Liver (tissue), 3 donors: Measurements from ENCODE around the gene GARIN5B.

Experiments
- CTCF ChIP-seq: fragments of 150-350 bp; IDR thresholded peaks from 2 replicates; pipeline ENCODE4 v1.5.1; 2017; ENCODE audit warnings: improper control_type of control experiment, low read depth, low read length; ENCODE audit not compliant: missing input control
- EGR1 ChIP-seq, 2 donors: IDR thresholded peaks; 2 replicates each; pipeline ENCODE4 v1.6.1; 2016 to 2018; ENCODE audit warnings: antibody characterized with exemption in 2 of 2, low read depth in 2 of 2
- FOXA1 ChIP-seq: IDR thresholded peaks from 2 replicates; pipeline ENCODE4 v1.6.1; 2016; ENCODE audit warnings: antibody characterized with exemption
- GABPA ChIP-seq, 2 donors: IDR thresholded peaks in 1 of 2; conservative IDR thresholded peaks in 1 of 2; 2 replicates each; pipeline ENCODE4 v1.6.1; 2016; ENCODE audit warnings: antibody characterized with exemption in 2 of 2, mild to moderate bottlenecking in 1 of 2, moderate library complexity in 1 of 2
- JUND ChIP-seq, 2 donors: IDR thresholded peaks; 2 replicates each; pipeline ENCODE4 v1.6.1; 2016; ENCODE audit warnings: antibody characterized with exemption in 2 of 2
- MAX ChIP-seq: IDR thresholded peaks from 2 replicates; pipeline ENCODE4 v1.6.1; 2016; ENCODE audit warnings: antibody characterized with exemption
- NR2F2 ChIP-seq: IDR thresholded peaks from 2 replicates; pipeline ENCODE4 v1.6.1; 2016; ENCODE audit warnings: antibody characterized with exemption
- RAD21 ChIP-seq, 2 donors: IDR thresholded peaks; 2 replicates each; pipeline ENCODE4 v1.6.1; 2016; ENCODE audit warnings: antibody characterized with exemption in 2 of 2, mild to moderate bottlenecking in 2 of 2
- REST ChIP-seq: IDR thresholded peaks from 2 replicates; pipeline ENCODE4 v1.6.1; 2016; ENCODE audit warnings: antibody characterized with exemption, mild to moderate bottlenecking
- RXRA ChIP-seq, 2 donors: IDR thresholded peaks; 2 replicates each; pipeline ENCODE4 v1.6.1; 2017 to 2018; ENCODE audit warnings: antibody characterized with exemption in 2 of 2, mild to moderate bottlenecking in 1 of 2
- TAF1 ChIP-seq: conservative IDR thresholded peaks from 2 replicates; pipeline ENCODE4 v1.6.1; 2016; ENCODE audit warnings: antibody characterized with exemption, mild to moderate bottlenecking
- YY1 ChIP-seq: IDR thresholded peaks from 2 replicates; pipeline ENCODE4 v1.6.1; 2016; ENCODE audit warnings: antibody characterized with exemption, mild to moderate bottlenecking
- ZBTB33 ChIP-seq: IDR thresholded peaks from 2 replicates; pipeline ENCODE4 v1.6.1; 2016; ENCODE audit warnings: antibody characterized with exemption
- TF ChIP-seq, protein P1 (sequence below): IDR thresholded peaks from 2 replicates; pipeline ENCODE4 v1.6.1; 2016; ENCODE audit warnings: antibody characterized with exemption
- donor health status: healthy.
- donor health status: healthy.

- TF ChIP-seq CTCF (no peak), TAF1 (no peak), FOXA1 (no peak), EGR1 (IDR thresholded peaks at IDR 0.05; ENCODE audit: low read depth in 2 of 2) (no peak), YY1 (no peak), JUND (IDR thresholded peaks at IDR 0.05) (no peak), REST (no peak), RXRA (IDR thresholded peaks at IDR 0.05) (no peak), ZBTB33 (no peak), MAX (no peak), NR2F2 (no peak), RAD21 (IDR thresholded peaks at IDR 0.05) (no peak), GABPA (IDR thresholded peaks at IDR 0.05 in 1 of 2, conservative IDR thresholded peaks at IDR 0.05 in 1 of 2) (no peak)
- TF ChIP-seq, protein P1, sequence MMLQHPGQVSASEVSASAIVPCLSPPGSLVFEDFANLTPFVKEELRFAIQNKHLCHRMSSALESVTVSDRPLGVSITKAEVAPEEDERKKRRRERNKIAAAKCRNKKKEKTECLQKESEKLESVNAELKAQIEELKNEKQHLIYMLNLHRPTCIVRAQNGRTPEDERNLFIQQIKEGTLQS: no peak
Measured at GRCh38 chr19:55322204-55322885, 40.7 kb downstream of the GARIN5B start.
